Liver (tissue), 3 donors: Measurements from ENCODE around the gene HIP1R.

Experiments
- CTCF ChIP-seq: fragments of 150-350 bp; IDR thresholded peaks from 2 replicates; pipeline ENCODE4 v1.5.1; 2017; ENCODE audit warnings: improper control_type of control experiment, low read depth, low read length; ENCODE audit not compliant: missing input control
- EGR1 ChIP-seq, 2 donors: IDR thresholded peaks; 2 replicates each; pipeline ENCODE4 v1.6.1; 2016 to 2018; ENCODE audit warnings: antibody characterized with exemption in 2 of 2, low read depth in 2 of 2
- GABPA ChIP-seq, 2 donors: IDR thresholded peaks in 1 of 2; conservative IDR thresholded peaks in 1 of 2; 2 replicates each; pipeline ENCODE4 v1.6.1; 2016; ENCODE audit warnings: antibody characterized with exemption in 2 of 2, mild to moderate bottlenecking in 1 of 2, moderate library complexity in 1 of 2
- MAX ChIP-seq: IDR thresholded peaks from 2 replicates; pipeline ENCODE4 v1.6.1; 2016; ENCODE audit warnings: antibody characterized with exemption
- RAD21 ChIP-seq, 2 donors: IDR thresholded peaks; 2 replicates each; pipeline ENCODE4 v1.6.1; 2016; ENCODE audit warnings: antibody characterized with exemption in 2 of 2, mild to moderate bottlenecking in 2 of 2
- RXRA ChIP-seq, 2 donors: IDR thresholded peaks; 2 replicates each; pipeline ENCODE4 v1.6.1; 2017 to 2018; ENCODE audit warnings: antibody characterized with exemption in 2 of 2, mild to moderate bottlenecking in 1 of 2
- SP1 ChIP-seq: IDR thresholded peaks from 2 replicates; pipeline ENCODE4 v1.6.1; 2018; ENCODE audit warnings: antibody characterized with exemption, mild to moderate bottlenecking
- TAF1 ChIP-seq: conservative IDR thresholded peaks from 2 replicates; pipeline ENCODE4 v1.6.1; 2016; ENCODE audit warnings: antibody characterized with exemption, mild to moderate bottlenecking
- YY1 ChIP-seq: IDR thresholded peaks from 2 replicates; pipeline ENCODE4 v1.6.1; 2016; ENCODE audit warnings: antibody characterized with exemption, mild to moderate bottlenecking
- ZBTB33 ChIP-seq: IDR thresholded peaks from 2 replicates; pipeline ENCODE4 v1.6.1; 2016; ENCODE audit warnings: antibody characterized with exemption
- donor health status: healthy.
- donor health status: healthy.

- TF ChIP-seq TAF1 (no peak), CTCF (no peak), YY1 (no peak), RAD21 (IDR thresholded peaks at IDR 0.05) (no peak), MAX (no peak), ZBTB33 (no peak), RXRA (IDR thresholded peaks at IDR 0.05) (no peak), SP1 (no peak), GABPA (IDR thresholded peaks at IDR 0.05 in 1 of 2, conservative IDR thresholded peaks at IDR 0.05 in 1 of 2) (no peak), EGR1 (IDR thresholded peaks at IDR 0.05; ENCODE audit: low read depth in 2 of 2) (no peak)
These were observed 10.0 kb downstream of the HIP1R start for GRCh38 chr12:122845041-122845864.
